Gastroesophageal sphincter (tissue), 4 donors: ENCODE measurements around the gene NT5M. TPM values are rescaled to one million over a fixed set of nuclear protein-coding genes. Genes with fewer than 3 reads are reported as not detected.

ENCODE experiments used
- ATAC-seq: fragments of 150-250 bp; one replicate; pipeline ENCODE4 v1.9.1; 2016; ENCODE audit warnings: mild to moderate bottlenecking, moderate library complexity
- H3K27ac ChIP-seq, 4 donors: fragments of 200-600 bp; sonication (generic) in 3 of 4; 1 replicate in 3 of 4; 2 replicates in 1 of 4; pipeline ENCODE4 v1.5.1; 2016 to 2019
- H3K27me3 ChIP-seq: fragments of 200-600 bp; sonication (generic); one replicate; pipeline ENCODE4 v1.5.1; 2019
- H3K36me3 ChIP-seq, 2 donors: fragments of 200-600 bp; sonication (generic); one replicate each; pipeline ENCODE4 v1.5.1; 2019; ENCODE audit warnings: control low read depth in 1 of 2
- H3K4me1 ChIP-seq, 3 donors: fragments of 200-600 bp; sonication (generic); 1 replicate in 2 of 3; 2 replicates in 1 of 3; pipeline ENCODE4 v1.5.1; 2016 to 2019; ENCODE audit warnings: control low read depth in 2 of 3
- H3K4me3 ChIP-seq, 2 donors: fragments of 200-600 bp; sonication (generic); one replicate each; pipeline ENCODE4 v1.5.1; 2019; ENCODE audit warnings: mild to moderate bottlenecking in 1 of 2, moderate library complexity in 1 of 2
- H3K9me3 ChIP-seq, 3 donors: fragments of 200-600 bp; sonication (generic); one replicate each; pipeline ENCODE4 v1.5.1; 2017 to 2019; ENCODE audit warnings: control low read depth in 2 of 3
- EP300 ChIP-seq: sonication (generic); formaldehyde crosslinking; IDR thresholded peaks from one replicate; pipeline ENCODE4 v1.6.1; 2017; ENCODE audit warnings: antibody characterized with exemption, mild to moderate bottlenecking
- POLR2A ChIP-seq, 2 donors: fragments of 450-650 bp; IDR thresholded peaks; one replicate each; pipeline ENCODE4 v1.6.1; 2017; ENCODE audit warnings: antibody characterized with exemption in 2 of 2, mild to moderate bottlenecking in 2 of 2, moderate library complexity in 1 of 2
- POLR2AphosphoS5 ChIP-seq: sonication (generic); formaldehyde crosslinking; IDR thresholded peaks from one replicate; pipeline ENCODE4 v1.6.1; 2017; ENCODE audit warnings: antibody characterized with exemption
- WGBS, 2 donors: methylation state at CpG; one replicate each; pipeline ENCODE4 v1.1.5; 2018; ENCODE audit warnings: low coverage in 1 of 2; 5-methylcytosine and 5-hydroxymethylcytosine counted together
- total RNA-seq, 4 donors: library from RNA; depleted of rRNA; stranded (reverse); fragments of >200 nt; gene quantifications; one replicate each; pipeline ENCODE4 v1.1.0, GENCODE V29; 2016
- TF ChIP-seq, protein P1 (sequence below), 4 experiments: fragments of 200-600 bp in 2 of 4; fragments of 450-650 bp in 2 of 4; sonication (generic) in 1 of 4; IDR thresholded peaks; one replicate each; pipeline ENCODE4 v1.5.1; 2017 to 2019; ENCODE audit warnings: antibody characterized with exemption in 4 of 4, mild to moderate bottlenecking in 2 of 4, moderate library complexity in 2 of 4

The NT5M gene
- total RNA-seq, 4 donors from 2014 or later = 2.3 to 9.0 (median 4.5) TPM

DNA sequence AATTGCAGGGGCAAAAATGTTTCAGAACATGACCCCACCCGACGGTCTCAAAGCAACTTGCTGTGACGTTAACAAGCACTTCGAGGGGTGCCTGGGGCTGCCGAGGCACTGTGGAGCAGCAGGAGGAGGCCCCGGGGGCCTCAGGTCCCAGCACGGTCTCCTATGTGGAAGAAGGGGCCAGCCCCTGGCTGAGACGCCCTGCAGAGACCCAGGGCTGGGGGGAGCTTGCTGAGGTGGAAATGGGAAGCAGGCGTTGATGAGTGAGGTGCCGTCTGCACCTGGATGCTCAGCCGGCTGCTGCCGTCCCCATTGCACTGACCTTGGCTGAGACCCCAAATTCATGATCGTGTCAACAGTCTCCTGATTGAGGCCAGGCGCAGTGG, 46.5 kb downstream of the NT5M start:
- Histone ChIP-seq H3K27me3 (peaks cover 40% of the 10 kb centered on the region), H3K4me1 (peaks cover 0 to 1% (median 0%) of the 10 kb centered on the region in 3 donors), H3K27ac (no peak overlapping the region), H3K36me3 (peaks cover 0 to 28% of the 10 kb centered on the region in 2 donors), H3K9me3 (no peaks in the 10 kb centered on the region), H3K4me3 (no peak overlapping the region)
- TF ChIP-seq POLR2A (IDR thresholded peaks at IDR 0.05) = no peak
- no peak for TF ChIP-seq POLR2AphosphoS5
- TF ChIP-seq EP300 = no peak
- TF ChIP-seq, protein P1, sequence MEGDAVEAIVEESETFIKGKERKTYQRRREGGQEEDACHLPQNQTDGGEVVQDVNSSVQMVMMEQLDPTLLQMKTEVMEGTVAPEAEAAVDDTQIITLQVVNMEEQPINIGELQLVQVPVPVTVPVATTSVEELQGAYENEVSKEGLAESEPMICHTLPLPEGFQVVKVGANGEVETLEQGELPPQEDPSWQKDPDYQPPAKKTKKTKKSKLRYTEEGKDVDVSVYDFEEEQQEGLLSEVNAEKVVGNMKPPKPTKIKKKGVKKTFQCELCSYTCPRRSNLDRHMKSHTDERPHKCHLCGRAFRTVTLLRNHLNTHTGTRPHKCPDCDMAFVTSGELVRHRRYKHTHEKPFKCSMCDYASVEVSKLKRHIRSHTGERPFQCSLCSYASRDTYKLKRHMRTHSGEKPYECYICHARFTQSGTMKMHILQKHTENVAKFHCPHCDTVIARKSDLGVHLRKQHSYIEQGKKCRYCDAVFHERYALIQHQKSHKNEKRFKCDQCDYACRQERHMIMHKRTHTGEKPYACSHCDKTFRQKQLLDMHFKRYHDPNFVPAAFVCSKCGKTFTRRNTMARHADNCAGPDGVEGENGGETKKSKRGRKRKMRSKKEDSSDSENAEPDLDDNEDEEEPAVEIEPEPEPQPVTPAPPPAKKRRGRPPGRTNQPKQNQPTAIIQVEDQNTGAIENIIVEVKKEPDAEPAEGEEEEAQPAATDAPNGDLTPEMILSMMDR (IDR thresholded peaks at IDR 0.05) = no peak
- no peak for ATAC-seq
- WGBS, 2 donors = 20 to 25% methylated on average over 2 to 5 of the region's 14 CpGs

DNA sequence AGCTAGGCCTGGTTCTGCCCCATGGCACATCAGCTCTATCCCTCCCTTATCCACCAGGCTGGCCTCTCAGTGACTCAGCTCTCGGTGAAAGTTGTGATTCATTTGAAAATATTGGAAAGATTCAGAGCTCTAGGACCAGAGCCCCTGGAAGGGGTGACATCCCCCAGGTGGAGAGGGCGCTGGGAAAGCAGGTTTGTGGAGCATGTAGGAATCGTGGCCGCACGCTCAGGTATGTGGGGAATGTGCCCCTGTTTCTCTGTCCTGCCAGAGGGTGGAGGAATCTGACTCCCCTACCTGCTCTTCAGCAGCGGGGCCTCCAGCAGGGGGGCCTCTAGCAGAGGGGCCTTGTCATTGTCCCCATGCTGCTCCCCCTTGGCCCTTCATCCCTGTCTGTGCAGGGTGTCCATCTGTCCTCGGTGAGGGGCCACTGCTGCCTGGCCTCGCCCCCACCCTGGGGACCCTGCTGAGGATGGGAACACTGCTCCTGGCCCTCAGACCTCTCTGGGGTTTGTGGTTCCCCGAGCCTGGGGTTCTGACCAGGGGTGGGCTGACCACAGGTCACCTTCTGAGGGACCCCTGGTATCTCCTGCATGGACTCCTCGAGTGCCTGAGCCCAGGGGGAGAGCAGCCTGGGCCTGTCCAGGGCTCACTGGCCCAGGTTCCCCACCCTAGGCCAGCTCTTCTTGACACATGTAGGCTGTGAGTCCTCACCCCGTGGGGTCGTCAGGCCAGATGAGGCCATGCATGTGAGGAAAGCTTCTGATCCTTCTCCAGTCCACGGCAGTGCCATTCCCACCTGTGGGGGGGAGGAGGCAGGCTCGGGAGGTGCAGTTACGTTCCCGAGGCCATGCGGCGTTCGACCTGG, 47.5 kb downstream of the NT5M start:
- H3K9me3 ChIP-seq = no peaks in the 10 kb centered on the region
- ATAC-seq = no peak
- H3K27ac ChIP-seq = no peak overlapping the region
- H3K36me3 ChIP-seq = peaks cover 0 to 20% of the 10 kb centered on the region in 2 donors
- H3K27me3 ChIP-seq = peaks cover 46% of the 10 kb centered on the region
- 71 to 74% methylated on average over 4 of the region's 19 CpGs for WGBS, 2 donors
- H3K4me3 ChIP-seq = no peak overlapping the region
- peaks cover 0 to 11% (median 0%) of the 10 kb centered on the region in 3 donors for H3K4me1 ChIP-seq
- TF ChIP-seq, protein P1 (IDR thresholded peaks at IDR 0.05) = no peak
- TF ChIP-seq POLR2AphosphoS5 (no peak), POLR2A (IDR thresholded peaks at IDR 0.05) (no peak), EP300 (no peak)

DNA sequence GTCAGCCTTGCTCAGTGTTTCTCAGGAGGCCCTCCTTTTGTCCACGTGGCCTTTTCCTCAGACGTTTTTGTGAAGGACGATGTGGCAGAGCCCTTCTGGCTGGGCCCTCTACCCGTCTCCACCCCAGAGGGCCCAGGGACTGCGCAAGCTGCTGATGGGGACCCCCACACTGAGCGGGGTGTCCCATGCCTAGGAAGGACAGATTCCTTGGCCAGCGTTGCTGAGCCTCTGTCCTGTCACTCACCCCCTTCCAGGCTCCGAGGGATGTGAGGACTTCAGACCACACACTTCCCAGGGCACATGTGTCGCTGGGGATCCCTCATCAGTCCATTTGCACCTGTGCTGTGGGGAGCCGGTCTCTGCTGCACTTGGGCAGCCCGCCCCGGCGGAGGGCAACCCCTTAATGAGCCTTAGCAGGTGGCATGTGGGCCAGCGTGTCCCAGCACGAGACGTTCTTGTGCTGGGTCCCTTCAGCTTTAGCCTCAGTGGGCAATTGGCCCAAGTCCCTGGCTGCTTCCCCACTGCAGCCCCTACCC, 48.3 kb downstream of the NT5M start:
- Histone ChIP-seq H3K27ac (no peak overlapping the region), H3K27me3 (peaks cover 46% of the 10 kb centered on the region), H3K36me3 (peaks cover 0 to 13% of the 10 kb centered on the region in 2 donors), H3K4me3 (no peak overlapping the region), H3K9me3 (no peaks in the 10 kb centered on the region), H3K4me1 (peaks cover 0 to 14% (median 0%) of the 10 kb centered on the region in 3 donors)
- no peak for ATAC-seq
- no peak for TF ChIP-seq POLR2AphosphoS5
- no peak for TF ChIP-seq EP300
- TF ChIP-seq, protein P1 (IDR thresholded peaks at IDR 0.05) = no peak
- no peak for TF ChIP-seq POLR2A (IDR thresholded peaks at IDR 0.05)
- WGBS, 2 donors = 68% methylated on average over 8 of the region's 16 CpGs; no CpG with 5 or more reads in 1 of the 2 donors

DNA sequence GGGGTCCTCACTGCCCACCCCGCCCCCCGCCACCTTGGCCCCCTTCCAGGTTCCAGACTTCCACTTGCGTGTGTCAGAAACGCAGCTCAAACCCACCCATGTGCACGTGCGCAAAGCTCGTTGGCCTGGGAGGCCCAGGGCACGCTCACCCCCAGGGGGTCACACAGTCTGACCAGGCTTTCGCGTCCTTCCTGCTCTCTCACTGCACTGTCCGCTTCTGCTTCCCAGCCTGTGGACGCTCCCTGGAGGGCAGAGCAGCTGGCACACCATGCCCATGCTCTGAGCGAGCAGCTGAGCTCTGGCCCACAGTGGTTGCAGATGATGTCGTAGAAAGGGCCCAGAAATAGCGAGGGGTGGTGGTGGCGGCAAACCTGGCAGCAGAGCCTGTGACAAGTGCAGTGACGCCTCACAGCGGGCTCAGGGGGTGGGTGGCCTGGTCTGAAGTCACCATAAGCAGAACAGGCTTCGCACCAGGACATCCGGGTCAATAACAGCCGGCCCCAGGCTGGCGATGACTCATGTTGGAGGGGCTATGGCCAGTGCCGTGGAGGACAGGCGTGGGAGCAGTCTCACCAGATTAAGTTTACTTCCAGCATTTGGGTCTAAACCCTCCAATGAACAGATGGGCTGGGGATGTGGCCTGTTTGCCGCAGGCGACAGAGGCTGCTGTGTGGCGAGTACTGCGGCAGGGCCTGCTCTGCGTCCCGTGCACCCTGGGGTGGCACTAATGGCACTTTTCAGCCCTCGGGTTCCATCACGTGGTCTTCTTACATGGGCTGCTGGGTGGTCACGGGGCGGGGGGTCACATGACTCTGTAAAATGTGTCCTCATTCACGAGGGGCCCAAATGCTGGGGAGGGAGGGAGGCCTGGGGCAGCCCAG, 49.0 kb downstream of the NT5M start:
- H3K27me3 ChIP-seq = peaks cover 46% of the 10 kb centered on the region
- no peak overlapping the region for H3K27ac ChIP-seq
- H3K9me3 ChIP-seq = no peaks in the 10 kb centered on the region
- 20% methylated on average over 2 of the region's 35 CpGs; no CpG with 5 or more reads in 1 of the 2 donors for WGBS, 2 donors
- TF ChIP-seq, protein P1 (IDR thresholded peaks at IDR 0.05) = no peak
- TF ChIP-seq POLR2A (IDR thresholded peaks at IDR 0.05) = no peak
- no peak for TF ChIP-seq EP300
- TF ChIP-seq POLR2AphosphoS5 = no peak
- H3K4me3 ChIP-seq = no peak overlapping the region
- H3K36me3 ChIP-seq = peaks cover 0 to 7% of the 10 kb centered on the region in 2 donors
- H3K4me1 ChIP-seq = peaks cover 0 to 14% (median 0%) of the 10 kb centered on the region in 3 donors
- no peak for ATAC-seq
